OCI-LY7 (cell line): ENCODE results near the gene PSMA7. TPM values are rescaled to one million over a fixed set of nuclear protein-coding genes. Genes with fewer than 3 reads are reported as not detected.
A peak's percentile ranks its signal among the peaks of the same experiment; 100 is the strongest.

ENCODE experiments used
- BruUV-seq: library from RNA; stranded (reverse); fragments of 400-500 nt; replicated peaks from 2 replicates; lab custom pipeline; 2021; lab: Mats Ljungman, UMichigan
- CTCF ChIA-PET: fragments of 300-600 bp; sonication (Branson Sonifier 250); formaldehyde crosslinking; loops from one replicate; lab custom pipeline; 2022; ENCODE audit warnings: antibody characterized with exemption; ENCODE audit not compliant: unreplicated experiment; lab: Charles Lee
- POLR2A ChIA-PET: fragments of 300-600 bp; sonication (Branson Sonifier 250); formaldehyde crosslinking; loops from one replicate; lab custom pipeline; 2022; ENCODE audit warnings: antibody characterized with exemption; lab: Charles Lee
- DNase-seq: peaks from one replicate; pipeline ENCODE4 v3.0.0-alpha.2; 2015; ENCODE audit warnings: low spot score
- H2AFZ ChIP-seq: fragments of 200-600 bp; sonication (generic), shearing (Covaris generic); 2 replicates; pipeline ENCODE4 v1.6.1; 2014; ENCODE audit warnings: mild to moderate bottlenecking, antibody characterized with exemption, low read length, moderate library complexity
- H3K27ac ChIP-seq: fragments of 200-600 bp; sonication (generic); 2 replicates; pipeline ENCODE4 v1.5.1; 2014; ENCODE audit warnings: mixed run types, low read depth, mild to moderate bottlenecking, moderate library complexity, low read length, inconsistent platforms; ENCODE audit not compliant: poor library complexity, severe bottlenecking
- H3K36me3 ChIP-seq: fragments of 200-600 bp; sonication (generic); 2 replicates; pipeline ENCODE4 v1.6.1; 2014; ENCODE audit warnings: mild to moderate bottlenecking, antibody characterized with exemption, low read length, moderate library complexity, mixed read lengths; ENCODE audit not compliant: insufficient read depth
- H3K4me1 ChIP-seq: fragments of 200-600 bp; sonication (generic); 2 replicates; pipeline ENCODE4 v1.5.1; 2014; ENCODE audit warnings: mild to moderate bottlenecking, low read length; ENCODE audit not compliant: insufficient read depth, poor library complexity, severe bottlenecking
- H3K4me2 ChIP-seq: fragments of 200-600 bp; sonication (generic); 2 replicates; pipeline ENCODE4 v1.6.1; 2014; ENCODE audit warnings: mild to moderate bottlenecking, low read length
- H3K4me3 ChIP-seq: fragments of 200-600 bp; sonication (generic); 2 replicates; pipeline ENCODE4 v1.5.1; 2014; ENCODE audit warnings: mild to moderate bottlenecking, low read depth, low read length; ENCODE audit not compliant: poor library complexity, severe bottlenecking
- H3K79me2 ChIP-seq: fragments of 200-600 bp; sonication (generic); 2 replicates; pipeline ENCODE4 v1.6.1; 2016; ENCODE audit warnings: low read depth, mild to moderate bottlenecking, low read length, moderate library complexity, mixed read lengths; ENCODE audit not compliant: insufficient read depth
- H3K9me2 ChIP-seq: fragments of 200-600 bp; sonication (generic); 2 replicates; pipeline ENCODE4 v1.6.1; 2016; ENCODE audit warnings: mild to moderate bottlenecking, low read length, mixed read lengths; ENCODE audit not compliant: insufficient read depth
- H3K9me3 ChIP-seq: fragments of 200-600 bp; sonication (generic); 2 replicates; pipeline ENCODE4 v1.6.1; 2014; ENCODE audit warnings: mild to moderate bottlenecking, mixed run types, low read length, mixed read lengths
- H4K20me1 ChIP-seq: fragments of 200-600 bp; sonication (generic); 2 replicates; pipeline ENCODE4 v1.6.1; 2014; ENCODE audit warnings: mild to moderate bottlenecking, antibody characterized with exemption, low read length, moderate library complexity, mixed read lengths; ENCODE audit not compliant: insufficient read depth
- EZH2phosphoT487 ChIP-seq: fragments of 200-600 bp; sonication (generic); IDR thresholded peaks from 2 replicates; pipeline ENCODE4 v1.6.1; 2018; ENCODE audit warnings: low read depth, borderline replicate concordance, mild to moderate bottlenecking, mixed run types, antibody characterized with exemption, low read length, moderate library complexity, mixed read lengths
- intact Hi-C: fragments of 100-400 bp; cut with micrococcal nuclease; formaldehyde crosslinking; loops from one replicate; pipeline ENCODE4 v1.10.0; 2022; ENCODE audit not compliant: unreplicated experiment
- total RNA-seq, 2 experiments: library from RNA; depleted of rRNA in 1 of 2; stranded (reverse); fragments of >200 nt in 1 of 2; shearing (Covaris generic) in 1 of 2; gene quantifications; 2 replicates each; pipeline ENCODE4 v1.2.3, GENCODE V29; 2014 to 2022
- TF ChIP-seq, protein P1 (sequence below): fragments of 200-600 bp; sonication (generic); conservative IDR thresholded peaks from 2 replicates; pipeline ENCODE4 v1.5.1; 2014; ENCODE audit warnings: mild to moderate bottlenecking, antibody characterized with exemption, low read length, moderate library complexity, mixed read lengths

The PSMA7 gene
- total RNA-seq, 2 experiments from 2014 or later: 247 to 266 TPM

- CTCF ChIA-PET: no interaction called here
- no peaks in the 10 kb centered on the region for H3K36me3 ChIP-seq
- POLR2A ChIA-PET: no interaction called here
- TF ChIP-seq, protein P1, sequence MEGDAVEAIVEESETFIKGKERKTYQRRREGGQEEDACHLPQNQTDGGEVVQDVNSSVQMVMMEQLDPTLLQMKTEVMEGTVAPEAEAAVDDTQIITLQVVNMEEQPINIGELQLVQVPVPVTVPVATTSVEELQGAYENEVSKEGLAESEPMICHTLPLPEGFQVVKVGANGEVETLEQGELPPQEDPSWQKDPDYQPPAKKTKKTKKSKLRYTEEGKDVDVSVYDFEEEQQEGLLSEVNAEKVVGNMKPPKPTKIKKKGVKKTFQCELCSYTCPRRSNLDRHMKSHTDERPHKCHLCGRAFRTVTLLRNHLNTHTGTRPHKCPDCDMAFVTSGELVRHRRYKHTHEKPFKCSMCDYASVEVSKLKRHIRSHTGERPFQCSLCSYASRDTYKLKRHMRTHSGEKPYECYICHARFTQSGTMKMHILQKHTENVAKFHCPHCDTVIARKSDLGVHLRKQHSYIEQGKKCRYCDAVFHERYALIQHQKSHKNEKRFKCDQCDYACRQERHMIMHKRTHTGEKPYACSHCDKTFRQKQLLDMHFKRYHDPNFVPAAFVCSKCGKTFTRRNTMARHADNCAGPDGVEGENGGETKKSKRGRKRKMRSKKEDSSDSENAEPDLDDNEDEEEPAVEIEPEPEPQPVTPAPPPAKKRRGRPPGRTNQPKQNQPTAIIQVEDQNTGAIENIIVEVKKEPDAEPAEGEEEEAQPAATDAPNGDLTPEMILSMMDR: no peak
- TF ChIP-seq EZH2phosphoT487: no peak
- BruUV-seq: TSS peak; percentile 91
- peak overlapping the region; percentile 62; the same call in 1 of the 2 replicates for H2AFZ ChIP-seq
- H3K4me2 ChIP-seq: peak overlapping the region; percentile 93
- no peaks in the 10 kb centered on the region for H3K9me3 ChIP-seq
- peaks cover 32% of the 10 kb centered on the region for H3K79me2 ChIP-seq
- no peak for DNase-seq
- no peaks in the 10 kb centered on the region for H3K9me2 ChIP-seq
- peak overlapping the region; percentile 91 for H3K4me3 ChIP-seq
- H3K4me1 ChIP-seq: peaks cover 18% of the 10 kb centered on the region
- H3K27ac ChIP-seq: peak overlapping the region; percentile 83
- intact Hi-C loops: loop anchor here (1.0 kb wide), 1 partner anchor 39 kb away; the partner anchor contains the start of genes PSMA7 and SS18L1
- no peaks in the 10 kb centered on the region for H4K20me1 ChIP-seq
These were observed 38.6 kb upstream of the PSMA7 start for GRCh38 chr20:62181808-62182207.

- CTCF ChIA-PET: no interaction called here
- H3K79me2 ChIP-seq: peaks cover 18% of the 10 kb centered on the region
- H3K4me3 ChIP-seq: no peak overlapping the region
- intact Hi-C loops: no loop called here
- TF ChIP-seq EZH2phosphoT487: no peak
- TF ChIP-seq, protein P1: no peak
- no peaks in the 10 kb centered on the region for H3K9me3 ChIP-seq
- no peaks in the 10 kb centered on the region for H3K9me2 ChIP-seq
- peaks cover 13% of the 10 kb centered on the region for H3K4me1 ChIP-seq
- no peak for DNase-seq
- H3K36me3 ChIP-seq: peaks cover 4% of the 10 kb centered on the region; the same call in 1 of the 2 replicates
- no peak overlapping the region for H2AFZ ChIP-seq
- BruUV-seq: no TSS peak
- H4K20me1 ChIP-seq: no peaks in the 10 kb centered on the region
- POLR2A ChIA-PET: no interaction called here
- H3K4me2 ChIP-seq: no peak overlapping the region
- no peak overlapping the region for H3K27ac ChIP-seq
These were observed 35.9 kb upstream of the PSMA7 start for GRCh38 chr20:62179162-62179504.

GRCh38 chr20:62178316-62179161 is 35.3 kb upstream of the PSMA7 start:
- H3K4me1 ChIP-seq: peaks cover 8% of the 10 kb centered on the region
- peaks cover 12% of the 10 kb centered on the region for H3K79me2 ChIP-seq
- H3K4me3 ChIP-seq: no peak overlapping the region
- H3K36me3 ChIP-seq: peaks cover 4% of the 10 kb centered on the region; the same call in 1 of the 2 replicates
- no peak overlapping the region for H3K4me2 ChIP-seq
- no peak overlapping the region for H3K27ac ChIP-seq
- no peaks in the 10 kb centered on the region for H4K20me1 ChIP-seq
- ChIA-PET CTCF (no interaction called here), POLR2A (no interaction called here)
- no peaks in the 10 kb centered on the region for H3K9me3 ChIP-seq
- no peak overlapping the region for H2AFZ ChIP-seq
- no peak for TF ChIP-seq EZH2phosphoT487
- TF ChIP-seq, protein P1: no peak
- H3K9me2 ChIP-seq: no peaks in the 10 kb centered on the region
- BruUV-seq: no TSS peak
- intact Hi-C loops: no loop called here
- no peak for DNase-seq
